Testis (tissue), 3 donors: ENCODE measurements around the gene CDYL2. TPM values are rescaled to one million over a fixed set of nuclear protein-coding genes. Genes with fewer than 3 reads are reported as not detected.

Experiments used
- DNase-seq: peaks from one replicate; pipeline ENCODE4 v3.0.0-alpha.2; 2019
- H3K27ac ChIP-seq, 2 donors: fragments of 200-600 bp; sonication (generic); one replicate each; pipeline ENCODE4 v1.5.1; 2019
- H3K27me3 ChIP-seq: fragments of 200-600 bp; sonication (generic); one replicate; pipeline ENCODE4 v1.5.1; 2019
- H3K36me3 ChIP-seq: fragments of 200-600 bp; sonication (generic); one replicate; pipeline ENCODE4 v1.5.1; 2017; ENCODE audit warnings: low read depth; ENCODE audit errors: missing control alignments
- H3K4me1 ChIP-seq: fragments of 200-600 bp; sonication (generic); one replicate; pipeline ENCODE4 v1.5.1; 2019
- H3K4me3 ChIP-seq, 2 donors: fragments of 200-600 bp; sonication (generic); one replicate each; pipeline ENCODE4 v1.5.1; 2017 to 2019
- H3K9me3 ChIP-seq: fragments of 200-600 bp; sonication (generic); one replicate; pipeline ENCODE4 v1.5.1; 2017
- POLR2A ChIP-seq: fragments of 450-650 bp; IDR thresholded peaks from one replicate; pipeline ENCODE4 v1.6.1; 2017; ENCODE audit warnings: antibody characterized with exemption, mild to moderate bottlenecking, moderate library complexity
- WGBS, 2 donors: methylation state at CpG; one replicate each; pipeline ENCODE4 v1.1.5; 2018; 5-methylcytosine and 5-hydroxymethylcytosine counted together
- intact Hi-C: fragments of 100-400 bp; cut with DNase I; formaldehyde crosslinking; loops from one replicate; pipeline ENCODE4 v1.15.1; 2023; ENCODE audit warnings: low total_unique reads
- polyA plus RNA-seq: library from polyadenylated mRNA; stranded (reverse); fragments of 350-450 nt; fragmentation: Illumina TruSeq; extraction: RNeasy Lipid Tissue Mini Kit (QIAGEN cat#74804); gene quantifications from one replicate; pipeline ENCODE4 v1.2.3, GENCODE V29; 2014; ENCODE audit warnings: low read depth, low replicate concordance; ENCODE audit not compliant: insufficient read depth
- total RNA-seq, 2 donors: library from RNA; depleted of rRNA; stranded (reverse); fragments of >200 nt; gene quantifications; one replicate each; pipeline ENCODE4 v1.2.3, GENCODE V29; 2016
- TF ChIP-seq, protein P1 (sequence below), 3 experiments: fragments of 450-650 bp in 2 of 3; fragments of 200-600 bp in 1 of 3; sonication (generic) in 1 of 3; IDR thresholded peaks; one replicate each; pipeline ENCODE4 v1.5.1; 2016 to 2019; ENCODE audit warnings: antibody characterized with exemption in 3 of 3, mild to moderate bottlenecking in 2 of 3, moderate library complexity in 1 of 3

The CDYL2 gene
- total and polyA plus RNA-seq, 3 donors from 2014 or later, result 31.2 to 63.7 (median 60.4) TPM

DNA sequence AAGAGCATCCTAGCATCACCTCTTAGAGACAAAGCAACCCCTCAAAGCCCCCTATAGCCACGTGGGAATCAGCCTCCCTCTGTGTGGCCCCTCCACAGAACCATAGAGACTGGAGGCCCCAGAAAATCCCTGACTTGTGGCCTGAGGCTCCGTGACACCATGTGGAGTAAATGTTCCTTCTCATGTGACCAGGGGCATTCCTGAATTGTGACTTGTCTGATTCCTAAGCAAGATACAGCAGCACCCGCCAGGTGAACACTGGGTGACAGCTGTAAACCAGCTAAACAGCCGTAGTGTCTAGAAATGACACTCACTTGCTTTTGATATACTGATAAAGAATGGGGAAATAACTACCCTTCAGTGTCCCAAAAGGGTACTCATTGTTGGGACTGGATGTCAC lies 184.6 kb downstream of the CDYL2 start:
- Histone ChIP-seq H3K4me3 (no peak overlapping the region), H3K27ac (no peak overlapping the region), H3K36me3 (no peaks in the 10 kb centered on the region), H3K4me1 (no peaks in the 10 kb centered on the region), H3K9me3 (no peaks in the 10 kb centered on the region), H3K27me3 (no peaks in the 10 kb centered on the region)
- 86 to 90% methylated on average over 4 of the region's 4 CpGs for WGBS, 2 donors
- DNase-seq, result no peak
- TF ChIP-seq, protein P1, sequence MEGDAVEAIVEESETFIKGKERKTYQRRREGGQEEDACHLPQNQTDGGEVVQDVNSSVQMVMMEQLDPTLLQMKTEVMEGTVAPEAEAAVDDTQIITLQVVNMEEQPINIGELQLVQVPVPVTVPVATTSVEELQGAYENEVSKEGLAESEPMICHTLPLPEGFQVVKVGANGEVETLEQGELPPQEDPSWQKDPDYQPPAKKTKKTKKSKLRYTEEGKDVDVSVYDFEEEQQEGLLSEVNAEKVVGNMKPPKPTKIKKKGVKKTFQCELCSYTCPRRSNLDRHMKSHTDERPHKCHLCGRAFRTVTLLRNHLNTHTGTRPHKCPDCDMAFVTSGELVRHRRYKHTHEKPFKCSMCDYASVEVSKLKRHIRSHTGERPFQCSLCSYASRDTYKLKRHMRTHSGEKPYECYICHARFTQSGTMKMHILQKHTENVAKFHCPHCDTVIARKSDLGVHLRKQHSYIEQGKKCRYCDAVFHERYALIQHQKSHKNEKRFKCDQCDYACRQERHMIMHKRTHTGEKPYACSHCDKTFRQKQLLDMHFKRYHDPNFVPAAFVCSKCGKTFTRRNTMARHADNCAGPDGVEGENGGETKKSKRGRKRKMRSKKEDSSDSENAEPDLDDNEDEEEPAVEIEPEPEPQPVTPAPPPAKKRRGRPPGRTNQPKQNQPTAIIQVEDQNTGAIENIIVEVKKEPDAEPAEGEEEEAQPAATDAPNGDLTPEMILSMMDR (IDR thresholded peaks at IDR 0.05), result no peak
- TF ChIP-seq POLR2A, result no peak
- intact Hi-C loops, result no loop called here

DNA sequence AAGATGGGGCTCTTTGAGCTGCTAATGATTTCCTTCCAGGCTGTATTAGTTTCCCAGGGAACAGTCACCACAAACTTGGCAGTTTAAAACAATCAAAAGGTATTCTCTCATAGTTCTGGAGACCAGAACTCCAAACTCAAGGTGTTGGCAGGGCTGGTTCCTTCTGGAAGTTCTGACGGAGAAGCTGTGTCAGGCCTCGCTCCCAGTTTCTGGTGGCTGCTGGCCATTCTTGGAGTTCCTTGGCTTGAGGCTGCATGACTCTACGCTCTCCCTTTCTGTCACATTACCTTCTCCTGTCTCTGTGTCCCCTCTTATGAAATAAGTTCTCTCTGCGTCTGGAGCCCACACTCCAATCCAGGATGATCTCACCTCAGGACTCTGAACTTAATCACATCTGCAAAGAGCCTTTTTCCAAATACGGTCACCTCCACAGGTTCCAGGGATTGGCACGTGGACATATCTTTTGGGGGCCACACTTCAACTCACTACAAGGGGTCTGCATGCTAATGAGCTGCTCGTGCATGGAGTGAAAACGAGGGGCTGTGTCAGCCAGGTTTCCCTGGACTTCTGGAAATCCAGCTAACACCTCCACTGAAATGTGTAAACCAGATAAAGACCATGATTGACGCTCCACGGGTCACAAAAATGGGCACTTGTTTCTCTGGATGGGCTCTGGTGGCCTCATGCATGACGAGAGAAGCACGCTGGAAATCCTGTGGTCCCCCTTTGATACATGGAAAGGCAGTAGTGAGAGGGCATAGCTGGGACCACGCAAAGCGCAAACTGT lies 185.3 kb downstream of the CDYL2 start:
- Histone ChIP-seq H3K4me1 (no peaks in the 10 kb centered on the region), H3K27me3 (no peaks in the 10 kb centered on the region), H3K36me3 (no peaks in the 10 kb centered on the region), H3K4me3 (no peak overlapping the region), H3K9me3 (no peaks in the 10 kb centered on the region), H3K27ac (no peak overlapping the region)
- intact Hi-C loops, result no loop called here
- TF ChIP-seq, protein P1 (IDR thresholded peaks at IDR 0.05), result no peak
- TF ChIP-seq POLR2A, result no peak
- DNase-seq, result no peak
- 93 to 94% methylated on average over 14 of the region's 14 CpGs for WGBS, 2 donors

DNA sequence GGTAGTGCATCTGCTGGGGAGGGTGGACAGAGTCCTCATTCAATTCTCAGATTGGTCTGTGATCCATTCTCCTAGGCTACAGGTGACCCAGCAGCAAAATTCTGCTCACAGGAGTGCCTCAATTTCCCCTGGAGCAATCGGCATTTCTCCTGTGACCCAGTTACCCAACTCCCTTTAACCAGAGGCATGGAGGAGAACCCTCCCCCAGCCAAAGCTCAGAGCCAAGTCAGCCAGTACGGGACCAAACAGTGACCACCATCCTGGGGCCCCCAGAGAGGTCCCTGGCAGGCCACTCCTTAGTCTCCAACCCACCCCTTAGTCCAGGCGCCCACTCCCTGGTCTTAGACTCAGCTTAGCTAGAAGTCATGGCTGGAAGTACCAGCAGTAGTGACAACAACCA lies 188.0 kb downstream of the CDYL2 start:
- H3K9me3 ChIP-seq, result no peaks in the 10 kb centered on the region
- H3K36me3 ChIP-seq, result no peaks in the 10 kb centered on the region
- H3K27me3 ChIP-seq, result no peaks in the 10 kb centered on the region
- intact Hi-C loops, result no loop called here
- TF ChIP-seq, protein P1 (IDR thresholded peaks at IDR 0.05), result no peak
- TF ChIP-seq POLR2A, result no peak
- WGBS, 2 donors, result 93 to 95% methylated on average over 2 to 3 of the region's 3 CpGs
- H3K4me3 ChIP-seq, result no peak overlapping the region
- no peak for DNase-seq
- no peaks in the 10 kb centered on the region for H3K4me1 ChIP-seq
- no peak overlapping the region for H3K27ac ChIP-seq

DNA sequence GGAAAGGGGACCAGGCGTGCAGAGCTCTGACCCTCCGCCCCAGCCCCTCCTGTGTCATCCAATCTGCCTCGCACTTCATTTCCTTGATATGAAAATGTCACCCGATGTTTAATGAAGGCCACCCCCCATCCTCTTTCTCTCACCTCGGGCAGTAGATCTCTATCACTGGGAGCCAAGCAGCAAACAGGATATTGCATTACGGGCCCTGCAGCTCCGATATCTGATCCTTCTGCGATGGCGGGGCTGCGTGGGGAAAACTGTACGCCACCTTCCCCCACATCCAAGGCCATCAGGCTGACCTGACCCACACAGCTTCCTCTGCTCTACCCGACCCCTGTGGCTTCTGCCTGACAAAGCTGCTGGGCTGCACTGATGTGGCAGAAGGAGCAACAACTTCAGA lies 188.7 kb downstream of the CDYL2 start:
- no peak overlapping the region for H3K27ac ChIP-seq
- H3K36me3 ChIP-seq, result no peaks in the 10 kb centered on the region
- 75 to 86% methylated on average over 9 to 12 of the region's 12 CpGs for WGBS, 2 donors
- no peaks in the 10 kb centered on the region for H3K4me1 ChIP-seq
- TF ChIP-seq POLR2A, result no peak
- TF ChIP-seq, protein P1 (IDR thresholded peaks at IDR 0.05), result no peak
- H3K9me3 ChIP-seq, result no peaks in the 10 kb centered on the region
- DNase-seq, result no peak
- intact Hi-C loops, result no loop called here
- H3K4me3 ChIP-seq, result no peak overlapping the region
- H3K27me3 ChIP-seq, result no peaks in the 10 kb centered on the region
